T-helper 2 cell (primary cell): ENCODE results near the gene MNX1.

Source experiments
- DNase-seq, 5 experiments: peaks; one replicate each; pipeline versions ENCODE4 v3.0.0 to v3.0.0-alpha.2; 2012 to 2022

MNX1 gene

GRCh38 chr7:157001920-157002818, 8.3 kb downstream of the MNX1 start:
- DNase-seq: no peak

GRCh38 chr7:157000741-157001653, 9.5 kb downstream of the MNX1 start:
- DNase-seq: no peak

- DNase-seq: no peak
These were observed 10.3 kb downstream of the MNX1 start for GRCh38 chr7:156999958-157000726.

- DNase-seq: no peak
These were observed 11.2 kb downstream of the MNX1 start for GRCh38 chr7:156998988-156999957.

- no peak for DNase-seq
These were observed 16.0 kb downstream of the MNX1 start for GRCh38 chr7:156994417-156994816.

GRCh38 chr7:156993925-156994235, 16.6 kb downstream of the MNX1 start:
- DNase-seq: no peak

- DNase-seq: no peak
These were observed 17.2 kb downstream of the MNX1 start for GRCh38 chr7:156993021-156993924.

GRCh38 chr7:156989766-156990535, 20.5 kb downstream of the MNX1 start:
- DNase-seq: no peak

- no peak for DNase-seq
These were observed 21.9 kb downstream of the MNX1 start for GRCh38 chr7:156988343-156989185.

GRCh38 chr7:156986378-156986777, 24.1 kb downstream of the MNX1 start:
- no peak for DNase-seq

- no peak for DNase-seq
These were observed 25.1 kb downstream of the MNX1 start for GRCh38 chr7:156985101-156985992.

- DNase-seq: no peak
These were observed 26.1 kb downstream of the MNX1 start for GRCh38 chr7:156984174-156984891.

GRCh38 chr7:156979711-156980110, 30.8 kb downstream of the MNX1 start:
- no peak for DNase-seq

GRCh38 chr7:156979007-156979606, 31.4 kb downstream of the MNX1 start:
- DNase-seq: no peak

- DNase-seq: no peak
These were observed 34.8 kb downstream of the MNX1 start for GRCh38 chr7:156975620-156976019.

- peak in 1 of 5 experiments; percentile 21 for DNase-seq
These were observed 40.5 kb downstream of the MNX1 start for GRCh38 chr7:156969972-156970420.
